H9 (cell line): Measurements from ENCODE around the gene SOX15. TPM values are rescaled to one million over a fixed set of nuclear protein-coding genes. Genes with fewer than 3 reads are reported as not detected.

Experiments
- DNase-seq: peaks from one replicate; pipeline ENCODE4 v3.0.0-alpha.2; 2017
- H2AFZ ChIP-seq: one replicate; pipeline ENCODE4 v1.6.1; 2013; ENCODE audit warnings: mild to moderate bottlenecking, low read length, control low read depth, moderate library complexity
- H2AK5ac ChIP-seq: 2 replicates; pipeline ENCODE4 v1.6.1; 2013; ENCODE audit warnings: low read length, control low read depth, mixed read lengths; ENCODE audit not compliant: insufficient read length
- H2BK120ac ChIP-seq: one replicate; pipeline ENCODE4 v1.6.1; 2013; ENCODE audit warnings: low read depth, mild to moderate bottlenecking, low read length, control low read depth, inconsistent platforms; ENCODE audit not compliant: poor library complexity, severe bottlenecking
- H2BK12ac ChIP-seq: 2 replicates; pipeline ENCODE4 v1.6.1; 2013; ENCODE audit warnings: low read length, control low read depth, mixed read lengths, low read depth; ENCODE audit not compliant: insufficient read length
- H2BK15ac ChIP-seq: 2 replicates; pipeline ENCODE4 v1.6.1; 2013; ENCODE audit warnings: low read depth, low read length, control low read depth
- H2BK20ac ChIP-seq: one replicate; pipeline ENCODE4 v1.6.1; 2013; ENCODE audit warnings: low read depth, mild to moderate bottlenecking, low read length, control low read depth, inconsistent platforms; ENCODE audit not compliant: poor library complexity, severe bottlenecking
- H2BK5ac ChIP-seq: 2 replicates; pipeline ENCODE4 v1.6.1; 2013; ENCODE audit warnings: low read length, control low read depth, mixed read lengths; ENCODE audit not compliant: insufficient read length
- H3K14ac ChIP-seq: 2 replicates; pipeline ENCODE4 v1.6.1; 2013; ENCODE audit warnings: low read length, control low read depth; ENCODE audit not compliant: insufficient read depth
- H3K18ac ChIP-seq: 2 replicates; pipeline ENCODE4 v1.6.1; 2013; ENCODE audit warnings: low read depth, mild to moderate bottlenecking, mixed read lengths, low read length, control low read depth; ENCODE audit not compliant: insufficient read length
- H3K23ac ChIP-seq: 2 replicates; pipeline ENCODE4 v1.6.1; 2013; ENCODE audit warnings: low read length, control low read depth, mixed read lengths, low read depth; ENCODE audit not compliant: insufficient read length
- H3K23me2 ChIP-seq: 2 replicates; pipeline ENCODE4 v1.6.1; 2013; ENCODE audit warnings: low read depth, mild to moderate bottlenecking, mixed read lengths, low read length, control low read depth; ENCODE audit not compliant: insufficient read length, poor library complexity, severe bottlenecking
- H3K27ac ChIP-seq: 2 replicates; pipeline ENCODE4 v1.5.1; 2013; ENCODE audit warnings: low read length, control low read depth, mixed read lengths, low read depth; ENCODE audit not compliant: insufficient read length
- H3K27me3 ChIP-seq: 2 replicates; pipeline ENCODE4 v1.6.1; 2013; ENCODE audit warnings: low read length, control low read depth, inconsistent platforms; ENCODE audit not compliant: insufficient read depth
- H3K4ac ChIP-seq: 2 replicates; pipeline ENCODE4 v1.6.1; 2013; ENCODE audit warnings: low read depth, mild to moderate bottlenecking, control low read depth, inconsistent platforms, low read length, moderate library complexity
- H3K4me1 ChIP-seq: 2 replicates; pipeline ENCODE4 v1.6.1; 2013; ENCODE audit warnings: low read length, control low read depth, inconsistent platforms; ENCODE audit not compliant: insufficient read depth
- H3K4me2 ChIP-seq: 2 replicates; pipeline ENCODE4 v1.6.1; 2013; ENCODE audit warnings: low read length, control low read depth, mixed read lengths; ENCODE audit not compliant: insufficient read length, insufficient read depth
- H3K56ac ChIP-seq: 2 replicates; pipeline ENCODE4 v1.6.1; 2013; ENCODE audit warnings: low read depth, mild to moderate bottlenecking, mixed read lengths, low read length, control low read depth; ENCODE audit not compliant: insufficient read length
- H3K79me1 ChIP-seq: 2 replicates; pipeline ENCODE4 v1.6.1; 2013; ENCODE audit warnings: low read depth, mild to moderate bottlenecking, moderate library complexity, low read length, control low read depth, inconsistent platforms; ENCODE audit not compliant: insufficient read depth, poor library complexity, severe bottlenecking
- H3K79me2 ChIP-seq: 2 replicates; pipeline ENCODE4 v1.6.1; 2013; ENCODE audit warnings: low read length, control low read depth, inconsistent platforms; ENCODE audit not compliant: insufficient read depth
- H3K9ac ChIP-seq: 2 replicates; pipeline ENCODE4 v1.6.1; 2013; ENCODE audit warnings: low read length, control low read depth, mixed read lengths; ENCODE audit not compliant: insufficient read length; ENCODE audit errors: extremely low read depth
- H3K9me3 ChIP-seq: one replicate; pipeline ENCODE4 v1.6.1; 2013; ENCODE audit warnings: low read depth, low read length, inconsistent platforms; ENCODE audit not compliant: control insufficient read depth
- H3T11ph ChIP-seq: one replicate; pipeline ENCODE4 v1.6.1; 2013; ENCODE audit warnings: mild to moderate bottlenecking, low read length, control low read depth, inconsistent platforms
- H4K20me1 ChIP-seq: one replicate; pipeline ENCODE4 v1.6.1; 2013; ENCODE audit not compliant: control insufficient read depth, insufficient read length, insufficient read depth
- H4K5ac ChIP-seq: 2 replicates; pipeline ENCODE4 v1.6.1; 2013; ENCODE audit warnings: low read depth, mild to moderate bottlenecking, mixed read lengths, low read length, control low read depth; ENCODE audit not compliant: insufficient read length
- H4K8ac ChIP-seq: replicated peaks from 2 replicates; pipeline ENCODE4 v1.6.1; 2013; ENCODE audit warnings: low read length, control low read depth, mixed read lengths, low read depth; ENCODE audit not compliant: insufficient read length
- H4K91ac ChIP-seq: 2 replicates; pipeline ENCODE4 v1.6.1; 2013; ENCODE audit warnings: low read depth, mild to moderate bottlenecking, moderate library complexity, mixed read lengths, low read length, control low read depth; ENCODE audit not compliant: insufficient read length
- H3K27ac Mint-ChIP-seq, 3 experiments: 2 replicates in 2 of 3; 3 replicates in 1 of 3; pipeline ENCODE4 v1.8.0; 2020 to 2021; ENCODE audit warnings: mixed read lengths in 3 of 3, mild to moderate bottlenecking in 1 of 3, moderate library complexity in 1 of 3
- H3K27me3 Mint-ChIP-seq: 2 replicates; pipeline ENCODE4 v1.8.0; 2021; ENCODE audit warnings: low read depth, mild to moderate bottlenecking, moderate library complexity, mixed read lengths
- H3K36me3 Mint-ChIP-seq, 3 experiments: 2 replicates in 2 of 3; 3 replicates in 1 of 3; pipeline ENCODE4 v1.8.0; 2020 to 2021; ENCODE audit warnings: low read depth in 3 of 3, mixed read lengths in 3 of 3; ENCODE audit not compliant: insufficient read depth in 1 of 3
- H3K4me1 Mint-ChIP-seq, 2 experiments: 2 replicates each; pipeline ENCODE4 v1.8.0; 2020; ENCODE audit warnings: mixed read lengths in 2 of 2
- H3K4me3 Mint-ChIP-seq, 2 experiments: 2 replicates in 1 of 2; 3 replicates in 1 of 2; pipeline ENCODE4 v1.8.0; 2020 to 2021; ENCODE audit warnings: mild to moderate bottlenecking in 2 of 2, mixed read lengths in 2 of 2, moderate library complexity in 1 of 2
- H3K9me3 Mint-ChIP-seq, 2 experiments: 2 replicates in 1 of 2; 3 replicates in 1 of 2; pipeline ENCODE4 v1.8.0; 2020; ENCODE audit warnings: mild to moderate bottlenecking in 2 of 2, mixed read lengths in 2 of 2, moderate library complexity in 1 of 2
- CTCF ChIP-seq: fragments of 200-600 bp; sonication (generic); conservative IDR thresholded peaks from 3 replicates; pipeline ENCODE4 v1.8.0; 2021; ENCODE audit warnings: antibody characterized with exemption, mild to moderate bottlenecking
- WGBS: extraction: QIAGEN DNeasy Blood & Tissue Kit; methylation state at CpG from one replicate; pipeline ENCODE4 v1.1.7; 2013; ENCODE audit warnings: missing lambda C conversion rate, low lambda C conversion rate, mixed read lengths; ENCODE audit not compliant: insufficient read length; ENCODE audit errors: extremely low coverage; 5-methylcytosine and 5-hydroxymethylcytosine counted together
- total RNA-seq: library from RNA; stranded (reverse); gene quantifications from 2 replicates; pipeline ENCODE4 v1.2.1, GENCODE V29; 2021

Gene SOX15
- total RNA-seq, 1 experiment from 2014 or later: 7.7 TPM

GRCh38 chr17:7557147-7557764 lies 32.6 kb downstream of the SOX15 start:
- H3K36me3 Mint-ChIP-seq: peaks cover 0 to under 1% (median 0%) of the 10 kb centered on the region in 3 experiments; a peak in 2 of 7 replicates

More at GRCh38 chr17:7557147-7557764, 32.6 kb downstream of the SOX15 start:
- Histone ChIP-seq H2BK20ac (no peak overlapping the region), H3K4me1 (0 out of 2 replicates have a peak, but pooled peaks cover 2% of the 10 kb centered on the region), H2AK5ac (no peak overlapping the region), H3K23me2 (peaks cover 6% of the 10 kb centered on the region), H4K5ac (no peak overlapping the region), H3K4ac (no peak overlapping the region), H3T11ph (no peak overlapping the region), H4K20me1 (no peaks in the 10 kb centered on the region), H2BK5ac (no peak overlapping the region), H3K79me1 (peaks cover under 1% of the 10 kb centered on the region), H3K18ac (no peak overlapping the region), H3K27ac (no peak overlapping the region), H2AFZ (no peak overlapping the region), H3K14ac (no peak overlapping the region), H2BK120ac (no peak overlapping the region), H2BK12ac (no peak overlapping the region), H4K91ac (no peak overlapping the region), H3K79me2 (peaks cover 1% of the 10 kb centered on the region; the same call in 1 of the 2 replicates), H3K23ac (no peak overlapping the region), H3K56ac (no peak overlapping the region), H3K9me3 (no peaks in the 10 kb centered on the region), H2BK15ac (no peak overlapping the region), H3K9ac (no peak overlapping the region), H4K8ac (no peak overlapping the region), H3K27me3 (no peaks in the 10 kb centered on the region), H3K4me2 (no peak overlapping the region)
- Mint-ChIP-seq H3K9me3 (no peaks in the 10 kb centered on the region), H3K27ac (peak overlapping the region in 1 of 3 experiments; percentile 63; a peak in 2 of 7 replicates), H3K4me3 (no peak overlapping the region), H3K4me1 (peaks cover 37 to 54% of the 10 kb centered on the region in 2 experiments), H3K27me3 (peaks cover 2% of the 10 kb centered on the region; the same call in 1 of the 2 replicates)
- WGBS: no CpG with 5 or more reads among the region's 19 CpGs
- peak; percentile 74 for DNase-seq
- TF ChIP-seq CTCF: no peak
